Measurements from ENCODE around the gene KPNA6. TPM values are rescaled to one million over a fixed set of nuclear protein-coding genes. Genes with fewer than 3 reads are reported as not detected.

The KPNA6 gene
- total RNA-seq, 1 experiment from 2014 or later = 79.9 TPM

GRCh38 chr1:32074841-32075240 lies 33.0 kb upstream of the KPNA6 start:
- RAD21 ChIA-PET (ENCODE audit: low non-redundant PET in 1 of 2, low total read pairs in 2 of 2, uncharacterized antibody in 2 of 2, unreplicated experiment in 2 of 2) = interaction anchor here in 1 of 2 experiments (0.5 kb wide), 1 partner anchor 8 kb away, joined by 3 read pairs; no protein-coding TSS in a partner anchor
- DNase-seq (ENCODE audit: low read depth, low spot score) = no peak
- TF ChIP-seq TCF7L2 (IDR thresholded peaks at IDR 0.05; ENCODE audit: borderline replicate concordance, extremely low read depth, insufficient read depth, insufficient read length) (no peak), REST (IDR thresholded peaks at IDR 0.05; ENCODE audit: low read depth) (no peak)
- H3K4me3 ChIP-seq (replicated peaks in 1 of 2; ENCODE audit: low read depth in 1 of 2, low read length in 2 of 2) = no peak overlapping the region
- no peak for ATAC-seq
- intact Hi-C loops (cut with micrococcal nuclease) = no loop called here
- no peaks in the 10 kb centered on the region for H3K9me3 ChIP-seq (ENCODE audit: control insufficient read depth in 1 of 2, insufficient read depth in 1 of 2, low read depth in 1 of 2, low read length in 2 of 2)
- no peak overlapping the region for H2AFZ ChIP-seq (ENCODE audit: low read depth, low read length, poor library complexity, severe bottlenecking)
- no peaks in the 10 kb centered on the region for H3K9me2 ChIP-seq (ENCODE audit: insufficient read depth)
- no peaks in the 10 kb centered on the region for H4K20me1 ChIP-seq (ENCODE audit: insufficient read depth)
- peaks cover 13% of the 10 kb centered on the region for H3K79me2 ChIP-seq (ENCODE audit: insufficient read depth, low read length)
- H3K4me1 ChIP-seq (ENCODE audit: control insufficient read depth in 1 of 2, insufficient read depth in 2 of 2, low read length in 2 of 2) = peaks cover 17 to 22% of the 10 kb centered on the region in 2 experiments; a peak in 3 of 4 replicates
- H3K9ac ChIP-seq (ENCODE audit: low read length) = no peak overlapping the region
- CTCF ChIA-PET = no interaction called here
- peaks cover 13 to 18% of the 10 kb centered on the region in 2 experiments; a peak in 3 of 4 replicates for H3K36me3 ChIP-seq (ENCODE audit: control insufficient read depth in 1 of 2, insufficient read depth in 2 of 2, low read length in 2 of 2)
- H3K27ac ChIP-seq (ENCODE audit: low read depth, low read length) = no peak overlapping the region
- BruUV-seq (replicated peaks) = no TSS peak
- POLR2A ChIA-PET = no interaction called here
- no peak overlapping the region for H3K4me2 ChIP-seq (ENCODE audit: low read length)
- H3K27me3 ChIP-seq (ENCODE audit: insufficient read depth, low read length) = no peaks in the 10 kb centered on the region

DNA sequence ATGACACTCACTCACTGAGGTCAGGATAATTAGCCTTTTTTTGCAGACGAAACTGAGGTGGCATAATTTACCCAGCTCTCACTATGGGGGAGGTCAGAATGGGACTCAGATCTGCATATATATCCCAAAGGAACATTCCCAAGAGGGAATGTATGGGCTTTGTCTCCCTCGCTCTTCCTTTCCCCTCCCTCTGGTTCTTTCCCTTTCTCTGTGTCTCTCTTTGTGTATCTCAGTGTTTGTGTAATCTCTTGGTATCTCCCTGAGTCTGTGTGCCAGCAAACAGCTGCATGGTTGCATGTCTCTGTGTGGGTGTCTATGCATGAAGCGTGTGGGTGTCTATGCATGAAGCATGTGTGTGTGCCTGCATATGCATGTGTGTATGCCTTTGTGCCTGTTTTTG lies 30.4 kb upstream of the KPNA6 start:
- RAD21 ChIA-PET (ENCODE audit: low non-redundant PET in 1 of 2, low total read pairs in 2 of 2, uncharacterized antibody in 2 of 2, unreplicated experiment in 2 of 2) = no interaction called here
- H4K20me1 ChIP-seq (ENCODE audit: insufficient read depth) = no peaks in the 10 kb centered on the region
- no peaks in the 10 kb centered on the region for H3K9me2 ChIP-seq (ENCODE audit: insufficient read depth)
- no peak for TF ChIP-seq POLR2AphosphoS5 (IDR thresholded peaks at IDR 0.05; ENCODE audit: low read depth, low read length)
- no peaks in the 10 kb centered on the region for H3K27me3 ChIP-seq (ENCODE audit: insufficient read depth, low read length)
- CTCF ChIA-PET = no interaction called here
- intact Hi-C loops (cut with micrococcal nuclease) = no loop called here
- H3K4me1 ChIP-seq (ENCODE audit: control insufficient read depth in 1 of 2, insufficient read depth in 2 of 2, low read length in 2 of 2) = peaks cover 9 to 12% of the 10 kb centered on the region in 2 experiments; a peak in 3 of 4 replicates
- no peak overlapping the region for H3K4me3 ChIP-seq (replicated peaks in 1 of 2; ENCODE audit: low read depth in 1 of 2, low read length in 2 of 2)
- BruUV-seq (replicated peaks) = no TSS peak
- H3K9ac ChIP-seq (ENCODE audit: low read length) = no peak overlapping the region
- POLR2A ChIA-PET = no interaction called here
- no peak overlapping the region for H3K4me2 ChIP-seq (ENCODE audit: low read length)
- peaks cover 16 to 18% of the 10 kb centered on the region in 2 experiments; a peak in 3 of 4 replicates for H3K36me3 ChIP-seq (ENCODE audit: control insufficient read depth in 1 of 2, insufficient read depth in 2 of 2, low read length in 2 of 2)
- no peak overlapping the region for H2AFZ ChIP-seq (ENCODE audit: low read depth, low read length, poor library complexity, severe bottlenecking)
- no peak overlapping the region for H3K27ac ChIP-seq (ENCODE audit: low read depth, low read length)
- no peaks in the 10 kb centered on the region for H3K9me3 ChIP-seq (ENCODE audit: control insufficient read depth in 1 of 2, insufficient read depth in 1 of 2, low read depth in 1 of 2, low read length in 2 of 2)
- ATAC-seq = no peak
- no peak for DNase-seq (ENCODE audit: low read depth, low spot score)
- H3K79me2 ChIP-seq (ENCODE audit: insufficient read depth, low read length) = peaks cover 13% of the 10 kb centered on the region
